ENCODE measurements around the gene LRRC45.

LRRC45 gene

GRCh38 chr17:82020572-82021106 lies 2.5 kb upstream of the LRRC45 start:
- no peak for DNase-seq

- no peak for DNase-seq
Observed at GRCh38 chr17:82021107-82021899, 1.8 kb upstream of the LRRC45 start.

GRCh38 chr17:82021900-82022309 lies 1.2 kb upstream of the LRRC45 start:
- no peak for DNase-seq

- DNase-seq = no peak
Observed at GRCh38 chr17:82022310-82022980, 660 bp upstream of the LRRC45 start, which contains the start of gene CENPX. CENPX (minus strand) TSS chr17:82022878; CDS start chr17:82022861, 17 bp downstream.

- DNase-seq = no peak
Observed at GRCh38 chr17:82023447-82024241, 539 bp downstream of the LRRC45 start.

- DNase-seq = no peak
Observed at GRCh38 chr17:82024859-82025258, 1.8 kb downstream of the LRRC45 start.

GRCh38 chr17:82025401-82026107 lies 2.4 kb downstream of the LRRC45 start:
- DNase-seq = no peak

GRCh38 chr17:82028246-82028645 lies 5.1 kb downstream of the LRRC45 start:
- DNase-seq = no peak

- DNase-seq = no peak
Observed at GRCh38 chr17:82028966-82029365, 5.9 kb downstream of the LRRC45 start.

GRCh38 chr17:82029391-82029790 lies 6.3 kb downstream of the LRRC45 start:
- no peak for DNase-seq

GRCh38 chr17:82029990-82030469 lies 6.9 kb downstream of the LRRC45 start:
- DNase-seq = no peak

- peak; percentile 86 for DNase-seq
Observed at GRCh38 chr17:82030470-82031302, 7.6 kb downstream of the LRRC45 start.

- DNase-seq = no peak
Observed at GRCh38 chr17:82031303-82031884, 8.3 kb downstream of the LRRC45 start, which contains the start of gene RAC3. RAC3 (plus strand) TSS chr17:82031678; CDS start chr17:82031762, 84 bp downstream.

- DNase-seq = no peak
Observed at GRCh38 chr17:82031885-82032627, 9.0 kb downstream of the LRRC45 start.

GRCh38 chr17:82033359-82034085 lies 10.4 kb downstream of the LRRC45 start:
- no peak for DNase-seq

- DNase-seq = no peak
Observed at GRCh38 chr17:82034371-82035011, 11.4 kb downstream of the LRRC45 start.

- no peak for DNase-seq
Observed at GRCh38 chr17:82035488-82035887, 12.4 kb downstream of the LRRC45 start.

GRCh38 chr17:82035956-82036633 lies 13.0 kb downstream of the LRRC45 start:
- DNase-seq = no peak

Measured in activated CD4-positive, CD25-positive, alpha-beta regulatory T cell treated with anti-CD3 and anti-CD28 coated beads, Interleukin-2, amount 50 U/mL, for 72 hours (primary cell).